ENCODE results near the gene FCSK. TPM values are rescaled to one million over a fixed set of nuclear protein-coding genes. Genes with fewer than 3 reads are reported as not detected.

FCSK gene
- total and polyA plus RNA-seq, 2 of the 13 experiments (the other 11 are each of a cell fraction or from before 2014, with no cell fraction given) = 9.1 to 19.2 TPM

- TF ChIP-seq SP140L (CRISPR knock-in tag; IDR thresholded peaks at IDR 0.05; ENCODE audit: borderline replicate concordance) (no peak), ZBTB2 (CRISPR knock-in tag; IDR thresholded peaks at IDR 0.05; ENCODE audit: low read depth) (no peak), FOXJ3 (CRISPR knock-in tag; IDR thresholded peaks at IDR 0.05; ENCODE audit: borderline replicate concordance) (no peak), GLI4 (CRISPR knock-in tag; IDR thresholded peaks at IDR 0.05; ENCODE audit: borderline replicate concordance) (0 out of 2 replicates have a peak, but pooled peaks have one; percentile 5), MIER2 (CRISPR knock-in tag; IDR thresholded peaks at IDR 0.05) (no peak), IRF2 (CRISPR knock-in tag; IDR thresholded peaks at IDR 0.05) (no peak), RFXAP (CRISPR knock-in tag; IDR thresholded peaks at IDR 0.05; ENCODE audit: borderline replicate concordance) (0 out of 2 replicates have a peak, but pooled peaks have one; percentile 26), BORCS8-MEF2B (CRISPR knock-in tag; IDR thresholded peaks at IDR 0.05) (0 out of 2 replicates have a peak, but pooled peaks have one; percentile 14), ZFY (CRISPR knock-in tag; IDR thresholded peaks at IDR 0.05) (peak; percentile 41; the same call in 1 of the 2 replicates), ZBTB37 (CRISPR knock-in tag; IDR thresholded peaks at IDR 0.05) (no peak), HDAC2 (CRISPR knock-in tag; IDR thresholded peaks at IDR 0.05) (0 out of 2 replicates have a peak, but pooled peaks have one; percentile 33)
- TF ChIP-seq, protein P1, sequence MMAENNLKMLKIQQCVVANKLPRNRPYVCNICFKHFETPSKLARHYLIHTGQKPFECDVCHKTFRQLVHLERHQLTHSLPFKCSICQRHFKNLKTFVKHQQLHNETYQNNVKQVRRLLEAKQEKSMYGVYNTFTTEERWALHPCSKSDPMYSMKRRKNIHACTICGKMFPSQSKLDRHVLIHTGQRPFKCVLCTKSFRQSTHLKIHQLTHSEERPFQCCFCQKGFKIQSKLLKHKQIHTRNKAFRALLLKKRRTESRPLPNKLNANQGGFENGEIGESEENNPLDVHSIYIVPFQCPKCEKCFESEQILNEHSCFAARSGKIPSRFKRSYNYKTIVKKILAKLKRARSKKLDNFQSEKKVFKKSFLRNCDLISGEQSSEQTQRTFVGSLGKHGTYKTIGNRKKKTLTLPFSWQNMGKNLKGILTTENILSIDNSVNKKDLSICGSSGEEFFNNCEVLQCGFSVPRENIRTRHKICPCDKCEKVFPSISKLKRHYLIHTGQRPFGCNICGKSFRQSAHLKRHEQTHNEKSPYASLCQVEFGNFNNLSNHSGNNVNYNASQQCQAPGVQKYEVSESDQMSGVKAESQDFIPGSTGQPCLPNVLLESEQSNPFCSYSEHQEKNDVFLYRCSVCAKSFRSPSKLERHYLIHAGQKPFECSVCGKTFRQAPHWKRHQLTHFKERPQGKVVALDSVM (CRISPR knock-in tag; IDR thresholded peaks at IDR 0.05) = no peak
- TF ChIP-seq, protein P2, sequence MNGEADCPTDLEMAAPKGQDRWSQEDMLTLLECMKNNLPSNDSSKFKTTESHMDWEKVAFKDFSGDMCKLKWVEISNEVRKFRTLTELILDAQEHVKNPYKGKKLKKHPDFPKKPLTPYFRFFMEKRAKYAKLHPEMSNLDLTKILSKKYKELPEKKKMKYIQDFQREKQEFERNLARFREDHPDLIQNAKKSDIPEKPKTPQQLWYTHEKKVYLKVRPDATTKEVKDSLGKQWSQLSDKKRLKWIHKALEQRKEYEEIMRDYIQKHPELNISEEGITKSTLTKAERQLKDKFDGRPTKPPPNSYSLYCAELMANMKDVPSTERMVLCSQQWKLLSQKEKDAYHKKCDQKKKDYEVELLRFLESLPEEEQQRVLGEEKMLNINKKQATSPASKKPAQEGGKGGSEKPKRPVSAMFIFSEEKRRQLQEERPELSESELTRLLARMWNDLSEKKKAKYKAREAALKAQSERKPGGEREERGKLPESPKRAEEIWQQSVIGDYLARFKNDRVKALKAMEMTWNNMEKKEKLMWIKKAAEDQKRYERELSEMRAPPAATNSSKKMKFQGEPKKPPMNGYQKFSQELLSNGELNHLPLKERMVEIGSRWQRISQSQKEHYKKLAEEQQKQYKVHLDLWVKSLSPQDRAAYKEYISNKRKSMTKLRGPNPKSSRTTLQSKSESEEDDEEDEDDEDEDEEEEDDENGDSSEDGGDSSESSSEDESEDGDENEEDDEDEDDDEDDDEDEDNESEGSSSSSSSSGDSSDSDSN (CRISPR knock-in tag; IDR thresholded peaks at IDR 0.05) = peak; percentile 10; the same call in 1 of the 2 replicates
These were observed 36.0 kb upstream of the FCSK start (continued) for GRCh38 chr16:70418274-70418992.

Measured in HepG2 (cell line).